Right cardiac atrium (tissue), 5 donors: ENCODE results near the gene RALGPS1. TPM values are rescaled to one million over a fixed set of nuclear protein-coding genes. Genes with fewer than 3 reads are reported as not detected.

Source experiments
- ATAC-seq, 2 donors: fragments of 200-7000 bp; cut with Tn5 transposase; one replicate each; pipeline versions ENCODE4 v1.8.0 to v1.9.1; 2020; ENCODE audit warnings: moderate library complexity in 2 of 2, mild to moderate bottlenecking in 1 of 2
- DNase-seq, 3 donors: peaks; one replicate each; pipeline ENCODE4 v3.0.0-alpha.2; 2020
- H3K27ac ChIP-seq: one replicate; pipeline ENCODE4 v1.5.1; 2013; ENCODE audit warnings: mild to moderate bottlenecking, low read length, control low read depth, moderate library complexity
- H3K27me3 ChIP-seq: one replicate; pipeline ENCODE4 v1.6.1; 2013; ENCODE audit not compliant: control insufficient read depth, insufficient read depth
- H3K4me1 ChIP-seq: one replicate; pipeline ENCODE4 v1.6.1; 2013; ENCODE audit warnings: low read length; ENCODE audit not compliant: control insufficient read depth, insufficient read depth
- H3K4me3 ChIP-seq: one replicate; pipeline ENCODE4 v1.5.1; 2013; ENCODE audit warnings: low read length, control low read depth
- H3K9me3 ChIP-seq: one replicate; pipeline ENCODE4 v1.6.1; 2013; ENCODE audit warnings: low read length; ENCODE audit not compliant: control insufficient read depth
- WGBS: extraction: QIAGEN DNeasy Blood & Tissue Kit; methylation state at CpG from one replicate; pipeline ENCODE4 v1.1.7; 2013; 5-methylcytosine and 5-hydroxymethylcytosine counted together
- intact Hi-C, 4 donors: fragments of 100-400 bp; cut with DNase I; formaldehyde crosslinking; loops; one replicate each; pipeline versions ENCODE4 v1.11.0 to v1.14.0; 2022 to 2023
- polyA plus RNA-seq: library from polyadenylated mRNA; stranded (reverse); fragments of 200-250 nt; gene quantifications from one replicate; pipeline ENCODE4 v1.2.3, GENCODE V29; 2013
- total RNA-seq, 4 donors: library from RNA; stranded (reverse); fragmentation: NEBNext Ultra II Directional; extraction: Animal tissue kit (Norgen Biotek cat#: 25700); gene quantifications; one replicate each; pipeline ENCODE4 v1.2.1, GENCODE V29; 2021
- donor health status: healthy with polysubstance abuse.
- donor health status: DM: no; HTN: yes; CAD: no.
- donor health status: DM: no; HTN: no; CAD: no.
- donor health status: DM: no; HTN: yes; CAD: no; lungs with severe emphysema.
- donor health status: DM: yes; HTN: yes; CAD: no.

The RALGPS1 gene
- total and polyA plus RNA-seq, 5 donors, result 10.8 to 19.5 (median 16.3) TPM

GRCh38 chr9:127192744-127193143, 278.2 kb downstream of the RALGPS1 start:
- no peak for ATAC-seq
- 74% methylated on average over 3 of the region's 3 CpGs for WGBS
- Histone ChIP-seq H3K4me1 (peaks cover 12% of the 10 kb centered on the region), H3K27me3 (no peaks in the 10 kb centered on the region), H3K9me3 (no peaks in the 10 kb centered on the region), H3K27ac (no peak overlapping the region), H3K4me3 (no peak overlapping the region)
- no peak for DNase-seq
- intact Hi-C loops, result no loop called here

DNA sequence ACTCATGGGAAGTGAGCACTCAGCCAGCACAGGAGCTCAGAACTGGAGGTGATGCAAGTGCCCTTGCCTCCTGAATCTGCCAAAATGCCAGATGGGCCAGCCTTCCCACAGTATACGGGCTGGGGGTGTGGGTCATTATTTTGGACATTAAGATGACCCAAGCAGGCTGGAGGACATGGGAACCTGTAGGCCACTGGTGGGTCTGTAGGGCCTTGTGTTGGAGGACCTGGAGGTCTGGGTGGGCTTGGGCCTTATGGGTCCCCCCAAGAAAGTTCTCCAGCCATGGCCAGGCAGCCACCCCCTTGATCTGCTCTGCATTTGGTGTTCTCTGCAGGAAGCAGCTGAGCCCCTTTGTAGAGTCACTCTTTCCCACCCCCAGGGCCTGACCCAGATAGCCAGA, 278.9 kb downstream of the RALGPS1 start:
- H3K4me3 ChIP-seq, result no peak overlapping the region
- DNase-seq, result no peak
- no peak for ATAC-seq
- intact Hi-C loops, result no loop called here
- H3K27ac ChIP-seq, result no peak overlapping the region
- WGBS, result 100% methylated on average over 1 of the region's 1 CpG
- H3K27me3 ChIP-seq, result no peaks in the 10 kb centered on the region
- H3K9me3 ChIP-seq, result no peaks in the 10 kb centered on the region
- H3K4me1 ChIP-seq, result peaks cover 14% of the 10 kb centered on the region

GRCh38 chr9:127194881-127195713, 280.5 kb downstream of the RALGPS1 start:
- Histone ChIP-seq H3K4me1 (peaks cover 13% of the 10 kb centered on the region), H3K27ac (no peak overlapping the region), H3K9me3 (no peaks in the 10 kb centered on the region), H3K27me3 (no peaks in the 10 kb centered on the region), H3K4me3 (no peak overlapping the region)
- intact Hi-C loops, result loop anchor here in 2 of 4 donors (5.0 kb wide), 2 partner anchors 228 to 253 kb away; no protein-coding TSS in a partner anchor
- DNase-seq, result peak in 1 of 3 donors; percentile 30
- no peak for ATAC-seq
- WGBS, result 91% methylated on average over 12 of the region's 12 CpGs

DNA sequence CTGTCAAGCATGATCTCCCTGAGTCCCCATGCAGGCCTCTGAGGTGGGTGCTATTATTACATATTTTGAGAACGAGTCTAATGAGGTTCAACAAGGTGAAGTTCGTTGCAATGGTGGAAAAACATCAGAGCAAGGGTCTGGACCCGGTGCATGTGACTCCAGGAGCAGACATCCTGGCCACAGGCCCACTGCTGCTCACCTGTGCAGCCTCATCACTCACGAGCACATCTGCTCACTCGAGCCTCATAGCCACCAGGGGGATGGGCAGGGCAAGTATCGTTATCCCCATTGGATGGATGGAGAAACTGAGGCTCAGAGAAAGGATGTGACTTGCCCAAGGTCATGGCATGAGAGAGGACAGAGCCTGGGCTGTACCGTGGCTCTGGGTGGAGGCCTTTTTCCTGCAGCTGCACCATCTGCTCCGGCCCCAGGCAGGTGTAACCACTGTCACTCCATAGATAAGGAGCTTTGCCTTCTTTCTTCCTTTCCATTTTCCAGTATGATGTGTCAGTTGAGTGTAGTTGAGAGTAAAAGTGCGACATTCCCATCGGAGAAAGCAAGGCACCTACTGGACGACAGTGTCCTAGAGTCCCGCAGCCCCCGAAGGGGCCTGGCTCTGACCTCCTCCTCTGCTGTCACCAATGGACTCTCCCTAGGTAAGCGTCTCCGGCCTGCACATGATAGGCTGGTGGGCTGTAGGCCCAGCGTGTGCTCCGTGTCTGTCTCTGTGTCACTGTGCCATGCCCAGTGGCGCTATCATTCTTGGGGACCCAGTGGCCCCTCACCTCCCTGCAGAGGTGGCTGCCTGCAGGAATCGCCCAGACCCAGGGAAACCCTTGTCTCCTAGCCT, 281.6 kb downstream of the RALGPS1 start:
- Histone ChIP-seq H3K27ac (no peak overlapping the region), H3K27me3 (no peaks in the 10 kb centered on the region), H3K4me3 (no peak overlapping the region), H3K4me1 (peaks cover 13% of the 10 kb centered on the region), H3K9me3 (no peaks in the 10 kb centered on the region)
- intact Hi-C loops, result loop anchor here in 2 of 4 donors (5.0 kb wide), 2 partner anchors 229 to 254 kb away; no protein-coding TSS in a partner anchor
- 94% methylated on average over 19 of the region's 19 CpGs for WGBS
- ATAC-seq (no peak), DNase-seq (peak in 1 of 3 donors; percentile 44)

- Histone ChIP-seq H3K4me3 (no peak overlapping the region), H3K27ac (no peak overlapping the region), H3K9me3 (no peaks in the 10 kb centered on the region), H3K27me3 (no peaks in the 10 kb centered on the region), H3K4me1 (peaks cover 13% of the 10 kb centered on the region)
- ATAC-seq (no peak), DNase-seq (peak in 1 of 3 donors; percentile 42)
- WGBS, result 50% methylated on average over 3 of the region's 3 CpGs
- intact Hi-C loops, result loop anchor here in 2 of 4 donors (5.0 kb wide), 2 partner anchors 229 to 254 kb away; no protein-coding TSS in a partner anchor
Observed at GRCh38 chr9:127196826-127197145, 282.2 kb downstream of the RALGPS1 start.

DNA sequence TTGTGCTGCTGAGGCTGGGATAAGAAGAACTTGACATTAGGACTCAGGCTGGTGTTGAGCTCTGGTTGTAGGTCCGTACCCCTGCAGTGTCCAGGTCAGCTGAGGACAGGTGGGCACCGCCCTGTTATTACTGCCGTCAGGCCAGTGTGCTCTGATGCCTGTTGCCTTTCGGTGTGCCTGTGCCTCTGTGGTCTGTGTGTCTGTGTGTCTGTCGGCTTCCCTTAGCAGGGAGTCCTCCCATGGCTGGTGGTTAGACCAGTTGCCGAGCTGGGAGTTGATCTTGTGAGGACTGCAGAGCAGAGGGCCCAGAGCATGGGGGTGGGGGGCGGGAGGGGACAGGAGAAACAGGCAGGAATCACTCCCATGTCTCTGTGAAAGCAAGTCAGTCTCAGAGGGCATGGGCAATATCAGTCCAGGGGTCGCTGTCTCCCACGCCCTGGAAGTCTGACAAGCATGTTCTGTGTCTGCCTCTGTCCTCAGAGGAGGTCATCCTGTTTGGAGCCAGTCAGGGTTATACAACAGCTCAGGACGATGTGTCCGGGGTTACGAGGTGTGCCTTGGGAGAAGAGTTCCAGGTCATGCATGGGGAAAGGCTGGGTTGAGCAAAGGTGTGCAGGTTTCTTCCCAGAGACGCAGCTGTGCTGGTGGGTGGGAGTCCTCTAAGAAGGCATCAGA, 282.7 kb downstream of the RALGPS1 start:
- DNase-seq (peak in 1 of 3 donors; percentile 63), ATAC-seq (peak; percentile 3 to 18)
- Histone ChIP-seq H3K4me1 (peaks cover 13% of the 10 kb centered on the region), H3K27ac (peak overlapping the region; percentile 7), H3K9me3 (no peaks in the 10 kb centered on the region), H3K4me3 (no peak overlapping the region), H3K27me3 (no peaks in the 10 kb centered on the region)
- 60% methylated on average over 13 of the region's 13 CpGs for WGBS
- intact Hi-C loops, result loop anchor here in 2 of 4 donors (5.0 kb wide), 2 partner anchors 230 to 255 kb away; no protein-coding TSS in a partner anchor

DNA sequence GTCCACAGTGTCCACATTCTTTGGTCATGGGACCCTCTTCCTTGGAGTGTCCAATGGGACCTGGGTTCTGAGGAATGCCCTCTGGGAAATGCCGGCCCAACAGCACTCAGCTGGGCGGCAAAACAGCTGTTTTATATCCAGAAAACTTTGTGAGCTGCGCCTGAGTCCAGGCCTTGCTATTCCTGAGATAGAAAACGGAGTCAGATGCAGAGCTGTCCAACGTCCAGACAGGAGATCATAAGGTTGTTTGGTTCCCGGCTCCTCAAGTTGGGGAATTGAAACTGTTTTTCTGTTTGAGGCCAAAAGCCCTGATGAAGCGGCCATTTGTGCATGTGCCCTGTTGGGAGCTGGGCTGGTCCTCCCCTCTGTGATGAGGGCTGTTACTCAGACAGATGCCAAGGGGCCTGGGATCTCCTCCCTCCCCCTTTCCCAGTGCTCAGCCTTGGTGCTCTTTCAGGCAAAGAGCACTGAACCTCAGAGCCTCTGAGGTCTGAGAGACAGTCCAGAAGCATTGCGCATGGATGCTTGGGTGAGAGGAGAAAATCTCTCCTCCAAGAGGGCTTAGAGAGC, 283.4 kb downstream of the RALGPS1 start:
- Histone ChIP-seq H3K4me3 (no peak overlapping the region), H3K9me3 (no peaks in the 10 kb centered on the region), H3K27me3 (no peaks in the 10 kb centered on the region), H3K4me1 (peaks cover 13% of the 10 kb centered on the region), H3K27ac (peak overlapping the region; percentile 25)
- intact Hi-C loops, result loop anchor here (2.0 to 5.0 kb wide), 3 partner anchors 231 to 257 kb away; no protein-coding TSS in a partner anchor
- 55% methylated on average over 8 of the region's 8 CpGs for WGBS
- ATAC-seq (no peak), DNase-seq (peak in 1 of 3 donors; percentile 56)

- intact Hi-C loops, result loop anchor here (2.0 to 5.0 kb wide), 3 partner anchors 231 to 258 kb away; no protein-coding TSS in a partner anchor
- 80% methylated on average over 7 of the region's 7 CpGs for WGBS
- ATAC-seq, result no peak
Observed at GRCh38 chr9:127198587-127198986, 284.0 kb downstream of the RALGPS1 start.

DNA sequence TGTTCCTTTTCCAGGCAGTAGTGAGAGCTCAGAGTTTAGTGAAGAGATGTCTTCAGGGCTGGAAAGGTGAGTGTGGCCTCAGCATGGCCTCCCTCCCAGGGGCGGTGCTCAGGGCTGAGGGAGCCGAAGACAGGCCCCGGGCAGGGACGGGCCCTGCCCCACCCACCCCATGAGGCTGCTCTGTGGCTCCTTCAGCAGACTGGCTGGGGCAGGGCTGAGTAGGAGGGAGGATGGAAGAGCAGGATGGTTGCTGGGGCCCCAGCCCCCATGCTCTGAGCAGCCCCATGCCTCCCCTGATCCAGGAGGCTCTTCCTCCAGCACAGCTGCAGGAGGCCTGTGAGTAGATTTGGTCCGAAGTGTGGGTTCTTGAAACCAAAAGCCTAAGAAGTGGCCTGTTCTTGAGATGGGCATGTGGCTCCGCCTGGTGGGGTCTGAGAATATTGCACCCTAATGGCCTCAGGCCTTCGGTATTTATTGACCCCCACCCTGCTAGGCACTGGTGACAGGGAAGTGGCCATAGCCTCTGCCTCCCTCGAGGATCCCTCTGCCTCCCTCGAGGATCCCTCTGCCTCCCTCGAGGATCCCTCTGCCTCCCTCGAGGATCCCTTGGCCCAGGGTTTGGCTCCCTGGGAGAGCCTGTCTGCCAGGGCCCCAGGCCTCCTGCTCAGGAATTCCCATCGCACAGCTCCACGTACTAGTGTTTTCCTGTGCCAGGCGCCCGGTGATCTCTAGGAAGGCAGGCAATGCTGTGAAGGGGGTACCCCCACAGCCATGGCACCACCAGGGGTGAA, 284.6 kb downstream of the RALGPS1 start:
- ATAC-seq, result peak; percentile 59 to 71
- Histone ChIP-seq H3K4me1 (peaks cover 13% of the 10 kb centered on the region), H3K27ac (no peak overlapping the region), H3K27me3 (no peaks in the 10 kb centered on the region), H3K4me3 (no peak overlapping the region), H3K9me3 (no peaks in the 10 kb centered on the region)
- intact Hi-C loops, result loop anchor here (2.0 to 5.0 kb wide), 3 partner anchors 232 to 258 kb away; no protein-coding TSS in a partner anchor
- 29% methylated on average over 15 of the region's 15 CpGs for WGBS
- peak; percentile 72 to 93 (median 91) for DNase-seq

More at GRCh38 chr9:127198587-127198986, 284.0 kb downstream of the RALGPS1 start:
- Histone ChIP-seq H3K9me3 (no peaks in the 10 kb centered on the region), H3K27me3 (no peaks in the 10 kb centered on the region), H3K4me1 (peaks cover 13% of the 10 kb centered on the region), H3K4me3 (no peak overlapping the region), H3K27ac (no peak overlapping the region)
- peak in 1 of 3 donors; percentile 49 for DNase-seq
